Measurements from ENCODE around the gene PDE7B. TPM values are rescaled to one million over a fixed set of nuclear protein-coding genes. Genes with fewer than 3 reads are reported as not detected.

Gene PDE7B
- total RNA-seq, 1 experiment from 2014 or later: not detected

DNA sequence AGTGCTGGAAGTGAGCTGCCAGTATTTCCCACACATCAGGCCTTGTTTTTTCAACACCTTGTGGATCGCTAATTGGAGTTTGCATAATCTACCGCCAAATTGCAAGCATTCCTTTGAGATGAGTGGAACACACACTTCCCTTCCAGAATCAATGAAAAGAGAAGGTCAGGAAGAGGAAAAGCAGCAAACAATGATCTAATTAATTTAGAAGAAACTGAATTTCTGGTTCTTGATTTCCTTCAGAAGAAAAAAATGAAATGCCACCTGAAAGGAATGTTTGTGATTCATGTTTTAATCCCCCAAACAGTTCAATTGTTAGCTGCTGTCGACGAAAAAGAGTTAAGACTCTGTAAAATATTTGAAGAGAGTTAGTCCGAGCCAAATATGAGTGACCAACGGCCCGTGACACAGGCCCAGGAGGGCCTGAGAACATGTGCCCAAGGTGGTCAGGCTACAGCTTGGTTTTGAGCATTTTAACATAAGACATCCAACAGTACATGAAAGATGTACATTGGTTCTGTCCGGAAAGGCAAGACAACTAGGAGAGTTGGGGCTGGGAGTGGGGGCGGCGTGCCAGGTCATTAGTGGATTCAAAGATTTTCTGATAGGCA is 216.3 kb downstream of the PDE7B start:
- H4K20me1 ChIP-seq (ENCODE audit: low read length): no peaks in the 10 kb centered on the region
- no peak overlapping the region for H3K4me2 ChIP-seq (ENCODE audit: low read length)
- no peak overlapping the region for H3K9ac ChIP-seq (ENCODE audit: low read length)
- ChIA-PET POLR2A (ENCODE audit: unreplicated experiment) (no interaction called here), CTCF (no interaction called here)
- no peaks in the 10 kb centered on the region for H3K79me2 ChIP-seq (ENCODE audit: low read length)
- intact Hi-C loops (cut with micrococcal nuclease): no loop called here
- no peaks in the 10 kb centered on the region for H3K36me3 ChIP-seq (ENCODE audit: low read depth, low read length)
- 0 out of 2 replicates have a peak, but pooled peaks cover 3% of the 10 kb centered on the region for H3K4me1 ChIP-seq (ENCODE audit: insufficient read depth, low read length)
- TF ChIP-seq EZH2 (IDR thresholded peaks at IDR 0.05; ENCODE audit: low read length, unreplicated experiment) (no peak), EZH2phosphoT487 (IDR thresholded peaks at IDR 0.05; ENCODE audit: borderline replicate concordance, low read length) (no peak)
- TF ChIP-seq, protein P1, sequence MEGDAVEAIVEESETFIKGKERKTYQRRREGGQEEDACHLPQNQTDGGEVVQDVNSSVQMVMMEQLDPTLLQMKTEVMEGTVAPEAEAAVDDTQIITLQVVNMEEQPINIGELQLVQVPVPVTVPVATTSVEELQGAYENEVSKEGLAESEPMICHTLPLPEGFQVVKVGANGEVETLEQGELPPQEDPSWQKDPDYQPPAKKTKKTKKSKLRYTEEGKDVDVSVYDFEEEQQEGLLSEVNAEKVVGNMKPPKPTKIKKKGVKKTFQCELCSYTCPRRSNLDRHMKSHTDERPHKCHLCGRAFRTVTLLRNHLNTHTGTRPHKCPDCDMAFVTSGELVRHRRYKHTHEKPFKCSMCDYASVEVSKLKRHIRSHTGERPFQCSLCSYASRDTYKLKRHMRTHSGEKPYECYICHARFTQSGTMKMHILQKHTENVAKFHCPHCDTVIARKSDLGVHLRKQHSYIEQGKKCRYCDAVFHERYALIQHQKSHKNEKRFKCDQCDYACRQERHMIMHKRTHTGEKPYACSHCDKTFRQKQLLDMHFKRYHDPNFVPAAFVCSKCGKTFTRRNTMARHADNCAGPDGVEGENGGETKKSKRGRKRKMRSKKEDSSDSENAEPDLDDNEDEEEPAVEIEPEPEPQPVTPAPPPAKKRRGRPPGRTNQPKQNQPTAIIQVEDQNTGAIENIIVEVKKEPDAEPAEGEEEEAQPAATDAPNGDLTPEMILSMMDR (conservative IDR thresholded peaks at IDR 0.05; ENCODE audit: low read depth, low read length): no peak
- no TSS peak for BruUV-seq (replicated peaks)
- H3K9me2 ChIP-seq (replicated peaks; ENCODE audit: low read length): no peaks in the 10 kb centered on the region
- H3K4me3 ChIP-seq (ENCODE audit: low read length): no peak overlapping the region
- no peak overlapping the region for H3K27ac ChIP-seq (ENCODE audit: low read length)
- no peak for DNase-seq
- no peaks in the 10 kb centered on the region for H3F3A ChIP-seq (ENCODE audit: low read length, unreplicated experiment)
- no peaks in the 10 kb centered on the region for H3K27me3 ChIP-seq (ENCODE audit: low read length)
- no peak overlapping the region for H2AFZ ChIP-seq (ENCODE audit: low read length)
- H3K9me3 ChIP-seq (ENCODE audit: low read length): no peaks in the 10 kb centered on the region
- no peak for ATAC-seq

DNA sequence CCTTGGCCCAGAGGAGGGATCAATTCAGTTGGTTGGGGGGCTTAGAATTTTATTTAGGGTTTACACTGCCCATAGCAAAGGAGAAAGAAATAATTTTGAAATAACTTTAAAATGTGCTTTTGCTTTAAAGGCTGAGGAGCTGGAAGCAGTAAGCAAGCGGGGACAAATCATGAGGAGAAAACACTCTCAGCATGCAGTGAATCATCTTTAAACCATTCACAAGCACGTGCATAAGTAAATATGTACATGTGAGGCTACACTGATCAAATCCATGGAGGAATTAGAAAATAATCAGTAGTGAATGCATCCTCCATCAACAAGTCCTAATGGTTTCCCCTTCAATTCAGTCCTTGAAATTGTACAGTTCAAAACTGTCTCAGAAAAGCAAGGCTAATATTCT is 217.6 kb downstream of the PDE7B start:
- H3K4me3 ChIP-seq (ENCODE audit: low read length): no peak overlapping the region
- no peak overlapping the region for H3K9ac ChIP-seq (ENCODE audit: low read length)
- H3K79me2 ChIP-seq (ENCODE audit: low read length): no peaks in the 10 kb centered on the region
- TF ChIP-seq EZH2phosphoT487 (IDR thresholded peaks at IDR 0.05; ENCODE audit: borderline replicate concordance, low read length) (no peak), EZH2 (IDR thresholded peaks at IDR 0.05; ENCODE audit: low read length, unreplicated experiment) (no peak)
- TF ChIP-seq, protein P1 (conservative IDR thresholded peaks at IDR 0.05; ENCODE audit: low read depth, low read length): no peak
- 0 out of 2 replicates have a peak, but pooled peaks cover 3% of the 10 kb centered on the region for H3K4me1 ChIP-seq (ENCODE audit: insufficient read depth, low read length)
- ChIA-PET POLR2A (ENCODE audit: unreplicated experiment) (no interaction called here), CTCF (no interaction called here)
- H3K9me2 ChIP-seq (replicated peaks; ENCODE audit: low read length): no peaks in the 10 kb centered on the region
- no peak for ATAC-seq
- H3K9me3 ChIP-seq (ENCODE audit: low read length): no peaks in the 10 kb centered on the region
- no peak overlapping the region for H2AFZ ChIP-seq (ENCODE audit: low read length)
- H3K27me3 ChIP-seq (ENCODE audit: low read length): no peaks in the 10 kb centered on the region
- BruUV-seq (replicated peaks): no TSS peak
- H3K4me2 ChIP-seq (ENCODE audit: low read length): no peak overlapping the region
- H3K27ac ChIP-seq (ENCODE audit: low read length): no peak overlapping the region
- H3F3A ChIP-seq (ENCODE audit: low read length, unreplicated experiment): no peaks in the 10 kb centered on the region
- DNase-seq: no peak
- no peaks in the 10 kb centered on the region for H3K36me3 ChIP-seq (ENCODE audit: low read depth, low read length)
- no peaks in the 10 kb centered on the region for H4K20me1 ChIP-seq (ENCODE audit: low read length)
- intact Hi-C loops (cut with micrococcal nuclease): no loop called here

DNA sequence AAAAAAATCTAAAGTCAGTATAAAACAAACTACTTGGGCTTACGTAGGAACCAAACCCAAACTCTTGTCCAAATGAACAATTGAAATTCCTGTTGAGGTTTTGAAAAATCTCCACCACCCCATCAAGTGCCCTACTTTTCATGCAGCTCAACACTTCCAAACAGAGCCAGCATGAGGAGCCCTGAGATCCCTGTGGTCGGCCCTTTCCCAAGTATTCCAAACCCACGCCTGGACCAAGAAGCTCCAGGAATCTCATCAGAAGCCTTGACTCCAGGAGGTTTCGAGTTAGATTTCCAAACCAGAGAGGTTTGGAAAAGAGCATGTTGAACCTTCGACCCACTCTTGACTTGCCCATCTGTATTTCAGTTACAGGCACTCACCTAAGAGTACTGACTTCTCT is 219.3 kb downstream of the PDE7B start:
- Histone ChIP-seq H3K4me2 (ENCODE audit: low read length) (no peak overlapping the region), H3K27ac (ENCODE audit: low read length) (no peak overlapping the region), H3K9me2 (replicated peaks; ENCODE audit: low read length) (no peaks in the 10 kb centered on the region), H4K20me1 (ENCODE audit: low read length) (no peaks in the 10 kb centered on the region), H3K9ac (ENCODE audit: low read length) (no peak overlapping the region), H3K4me3 (ENCODE audit: low read length) (no peak overlapping the region), H3K9me3 (ENCODE audit: low read length) (no peaks in the 10 kb centered on the region), H3K36me3 (ENCODE audit: low read depth, low read length) (no peaks in the 10 kb centered on the region), H2AFZ (ENCODE audit: low read length) (no peak overlapping the region), H3K27me3 (ENCODE audit: low read length) (no peaks in the 10 kb centered on the region), H3F3A (ENCODE audit: low read length, unreplicated experiment) (no peaks in the 10 kb centered on the region), H3K4me1 (ENCODE audit: insufficient read depth, low read length) (0 out of 2 replicates have a peak, but pooled peaks cover 3% of the 10 kb centered on the region), H3K79me2 (ENCODE audit: low read length) (no peaks in the 10 kb centered on the region)
- no TSS peak for BruUV-seq (replicated peaks)
- ATAC-seq (no peak), DNase-seq (no peak)
- ChIA-PET CTCF (no interaction called here), POLR2A (ENCODE audit: unreplicated experiment) (no interaction called here)
- intact Hi-C loops (cut with micrococcal nuclease): no loop called here
- TF ChIP-seq, protein P1 (conservative IDR thresholded peaks at IDR 0.05; ENCODE audit: low read depth, low read length): no peak
- TF ChIP-seq EZH2phosphoT487 (IDR thresholded peaks at IDR 0.05; ENCODE audit: borderline replicate concordance, low read length) (no peak), EZH2 (IDR thresholded peaks at IDR 0.05; ENCODE audit: low read length, unreplicated experiment) (no peak)
